DOHH2 (cell line): ENCODE results near the gene COL9A3.

Experiments
- EZH2phosphoT487 ChIP-seq: fragments of 200-600 bp; sonication (generic); IDR thresholded peaks from 2 replicates; pipeline ENCODE4 v1.6.1; 2017; ENCODE audit warnings: borderline replicate concordance, mild to moderate bottlenecking, antibody characterized with exemption, low read length, moderate library complexity, mixed read lengths
- TF ChIP-seq, protein P1 (sequence below): fragments of 200-600 bp; sonication (generic); IDR thresholded peaks from one replicate; pipeline ENCODE4 v1.5.1; 2014; ENCODE audit warnings: antibody characterized with exemption, mild to moderate bottlenecking, low read depth, low read length; ENCODE audit not compliant: poor library complexity, severe bottlenecking

- TF ChIP-seq, protein P1, sequence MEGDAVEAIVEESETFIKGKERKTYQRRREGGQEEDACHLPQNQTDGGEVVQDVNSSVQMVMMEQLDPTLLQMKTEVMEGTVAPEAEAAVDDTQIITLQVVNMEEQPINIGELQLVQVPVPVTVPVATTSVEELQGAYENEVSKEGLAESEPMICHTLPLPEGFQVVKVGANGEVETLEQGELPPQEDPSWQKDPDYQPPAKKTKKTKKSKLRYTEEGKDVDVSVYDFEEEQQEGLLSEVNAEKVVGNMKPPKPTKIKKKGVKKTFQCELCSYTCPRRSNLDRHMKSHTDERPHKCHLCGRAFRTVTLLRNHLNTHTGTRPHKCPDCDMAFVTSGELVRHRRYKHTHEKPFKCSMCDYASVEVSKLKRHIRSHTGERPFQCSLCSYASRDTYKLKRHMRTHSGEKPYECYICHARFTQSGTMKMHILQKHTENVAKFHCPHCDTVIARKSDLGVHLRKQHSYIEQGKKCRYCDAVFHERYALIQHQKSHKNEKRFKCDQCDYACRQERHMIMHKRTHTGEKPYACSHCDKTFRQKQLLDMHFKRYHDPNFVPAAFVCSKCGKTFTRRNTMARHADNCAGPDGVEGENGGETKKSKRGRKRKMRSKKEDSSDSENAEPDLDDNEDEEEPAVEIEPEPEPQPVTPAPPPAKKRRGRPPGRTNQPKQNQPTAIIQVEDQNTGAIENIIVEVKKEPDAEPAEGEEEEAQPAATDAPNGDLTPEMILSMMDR = no peak
- TF ChIP-seq EZH2phosphoT487 = no peak
Measured at GRCh38 chr20:62844182-62844581, 27.3 kb downstream of the COL9A3 start.
